Activated CD4-positive, alpha-beta T cell treated with anti-CD3 and anti-CD28 coated beads, Interleukin-2, amount 50 U/mL, for 48 hours (primary cell): Measurements from ENCODE around the gene FNDC8.
"Not testable (repeated sequence)": the region's sequence is repeated elsewhere in the genome, so short reads cannot be mapped to it uniquely, and the experiment has no call there.

Experiments used
- DNase-seq, 2 experiments: peaks; one replicate each; pipeline ENCODE4 v3.0.0-alpha.2; 2020

The FNDC8 gene

DNA sequence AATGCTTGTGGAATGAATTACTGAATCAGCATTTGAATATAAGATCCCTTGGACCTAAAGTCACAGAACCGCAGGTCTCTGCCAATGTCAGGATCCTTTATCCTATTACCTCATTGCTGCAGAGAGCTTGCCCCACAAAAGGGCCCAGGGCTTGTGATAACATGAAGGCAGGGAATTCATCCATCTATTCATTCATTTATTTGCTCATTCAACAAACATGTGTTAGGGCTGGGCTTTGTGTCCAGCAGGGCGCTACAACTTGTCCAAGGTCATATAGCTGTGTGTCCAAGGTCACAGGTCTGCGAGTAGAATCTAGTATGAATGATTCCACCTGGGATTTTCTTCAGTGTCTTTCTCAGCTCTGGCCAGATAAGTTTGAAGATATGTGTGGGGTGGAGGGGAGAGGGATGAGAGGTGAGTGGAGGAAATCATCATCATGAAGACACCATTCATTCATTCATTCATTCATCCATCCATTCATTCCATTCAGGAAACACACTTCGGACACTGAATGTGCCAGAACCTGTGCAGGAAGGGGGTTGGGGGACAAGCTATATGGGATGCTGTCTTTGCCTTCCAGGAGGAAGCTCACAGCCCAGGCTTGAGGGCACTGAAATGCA lies 24.9 kb downstream of the FNDC8 start:
- DNase-seq: no peak

DNA sequence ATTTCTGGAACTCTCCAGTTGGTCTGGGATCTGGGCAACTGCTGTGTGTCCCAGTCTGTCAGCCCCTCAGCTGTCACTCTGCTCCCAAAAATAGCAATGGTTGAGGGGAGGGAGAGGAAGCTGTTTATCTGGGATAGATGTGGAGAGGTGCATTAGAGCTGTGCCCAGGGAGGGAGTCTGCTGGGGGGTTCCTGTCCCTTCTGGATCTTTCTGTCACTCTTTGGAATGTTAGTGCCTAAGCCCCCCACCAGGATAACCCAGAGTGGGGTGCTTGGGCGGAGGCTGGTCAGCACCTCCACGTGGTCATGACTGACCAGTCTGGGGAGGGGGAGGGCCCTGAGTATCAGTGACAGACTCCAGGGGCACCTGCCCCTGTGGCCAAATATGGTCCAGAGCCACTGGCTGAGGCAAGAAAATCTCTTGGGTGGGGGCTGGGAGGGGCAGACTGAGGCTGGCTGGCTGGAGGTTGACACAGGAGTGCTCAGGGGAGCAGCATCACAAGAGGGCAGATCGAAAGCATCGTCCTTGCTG lies 26.0 kb downstream of the FNDC8 start, which contains the start of gene UNC45B:
TSS of gene UNC45B (plus strand) at position 443 of the 531 bp plus-strand sequence. CDS start 447 bp downstream, outside the sequence.
- DNase-seq: no peak

DNA sequence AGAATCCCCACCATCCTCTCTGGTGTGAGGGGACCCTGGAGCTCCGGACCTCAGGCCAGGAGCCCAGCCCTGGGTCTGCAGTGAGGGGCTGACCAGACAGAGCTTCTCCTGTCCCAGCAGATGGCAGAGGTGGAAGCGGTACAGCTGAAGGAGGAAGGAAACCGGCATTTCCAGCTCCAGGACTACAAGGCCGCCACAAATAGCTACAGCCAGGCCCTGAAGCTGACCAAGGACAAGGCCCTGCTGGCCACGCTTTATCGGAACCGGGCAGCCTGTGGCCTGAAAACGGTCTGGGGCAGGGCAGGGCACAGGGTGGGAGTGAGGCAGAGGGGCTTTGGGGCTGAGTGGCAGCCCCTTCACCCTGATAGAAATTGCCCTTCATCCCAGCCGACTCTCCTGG lies 26.7 kb downstream of the FNDC8 start:
- DNase-seq: no peak

DNA sequence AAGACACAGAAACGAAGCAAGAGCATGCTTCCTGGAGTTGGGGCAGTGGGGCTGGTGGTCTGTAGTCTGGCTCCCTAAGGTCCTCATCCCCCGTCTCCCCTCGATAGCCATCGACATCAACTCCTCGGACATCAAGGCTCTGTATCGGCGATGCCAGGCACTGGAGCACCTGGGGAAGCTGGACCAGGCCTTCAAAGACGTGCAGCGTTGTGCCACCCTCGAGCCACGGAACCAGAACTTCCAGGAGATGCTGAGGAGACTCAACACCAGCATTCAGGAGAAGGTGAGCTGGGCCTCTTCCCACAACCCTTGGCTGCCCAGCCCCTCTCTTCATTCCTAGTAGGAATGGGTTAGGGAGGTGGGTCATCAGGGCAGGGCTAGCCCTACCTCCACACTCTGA lies 28.5 kb downstream of the FNDC8 start:
- no peak for DNase-seq

DNA sequence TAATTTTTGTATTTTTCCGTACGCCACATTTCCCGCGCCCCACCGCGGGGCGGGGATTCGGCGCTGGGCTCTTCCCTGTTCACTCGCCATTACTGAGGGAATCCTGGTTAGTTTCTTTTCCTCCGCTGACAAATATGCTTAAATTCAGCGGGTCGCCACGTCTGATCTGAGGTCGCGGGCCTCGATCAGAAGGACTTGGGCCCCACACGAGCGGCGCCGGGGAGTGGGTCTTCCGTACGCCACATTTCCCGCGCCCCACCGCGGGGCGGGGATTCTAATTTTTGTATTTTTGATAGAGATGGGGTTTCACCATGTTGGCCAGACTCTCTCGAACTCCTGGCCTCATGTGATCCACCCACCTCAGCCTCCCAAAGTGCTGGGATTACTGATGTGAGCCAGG lies 29.7 kb downstream of the FNDC8 start:
- not testable (repeated sequence) for DNase-seq

DNA sequence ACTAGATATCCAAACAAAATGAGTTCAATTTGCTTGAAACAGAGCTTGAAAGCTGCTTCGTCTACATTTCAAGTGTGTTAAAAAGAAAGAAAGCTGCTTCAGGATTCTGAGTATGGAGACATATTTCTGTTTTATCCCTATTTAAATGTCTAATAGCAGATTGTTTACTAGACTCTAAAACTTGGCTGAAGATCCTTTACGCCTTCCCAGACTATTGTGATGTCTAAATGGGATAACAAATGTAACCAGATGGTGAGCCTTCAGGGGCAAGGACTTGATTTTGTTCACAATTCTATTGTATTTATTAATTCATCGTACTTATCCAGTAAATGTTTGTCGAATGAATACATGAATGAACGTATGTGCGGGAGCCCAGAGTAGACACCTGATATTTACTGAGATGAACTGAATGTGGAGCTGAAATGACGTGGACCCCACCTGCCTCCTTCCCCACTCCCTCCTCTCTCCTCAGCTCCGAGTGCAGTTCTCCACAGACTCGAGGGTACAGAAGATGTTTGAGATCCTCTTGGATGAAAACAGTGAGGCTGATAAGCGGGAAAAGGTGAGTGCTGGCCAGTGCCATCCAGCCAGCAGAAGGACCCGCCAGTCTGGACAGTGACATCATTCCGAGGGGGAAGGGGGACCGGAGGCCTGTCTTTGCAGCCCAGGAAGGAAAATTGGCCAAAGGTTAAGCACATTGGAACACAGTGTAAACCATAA lies 31.2 kb downstream of the FNDC8 start:
- DNase-seq: no peak

DNA sequence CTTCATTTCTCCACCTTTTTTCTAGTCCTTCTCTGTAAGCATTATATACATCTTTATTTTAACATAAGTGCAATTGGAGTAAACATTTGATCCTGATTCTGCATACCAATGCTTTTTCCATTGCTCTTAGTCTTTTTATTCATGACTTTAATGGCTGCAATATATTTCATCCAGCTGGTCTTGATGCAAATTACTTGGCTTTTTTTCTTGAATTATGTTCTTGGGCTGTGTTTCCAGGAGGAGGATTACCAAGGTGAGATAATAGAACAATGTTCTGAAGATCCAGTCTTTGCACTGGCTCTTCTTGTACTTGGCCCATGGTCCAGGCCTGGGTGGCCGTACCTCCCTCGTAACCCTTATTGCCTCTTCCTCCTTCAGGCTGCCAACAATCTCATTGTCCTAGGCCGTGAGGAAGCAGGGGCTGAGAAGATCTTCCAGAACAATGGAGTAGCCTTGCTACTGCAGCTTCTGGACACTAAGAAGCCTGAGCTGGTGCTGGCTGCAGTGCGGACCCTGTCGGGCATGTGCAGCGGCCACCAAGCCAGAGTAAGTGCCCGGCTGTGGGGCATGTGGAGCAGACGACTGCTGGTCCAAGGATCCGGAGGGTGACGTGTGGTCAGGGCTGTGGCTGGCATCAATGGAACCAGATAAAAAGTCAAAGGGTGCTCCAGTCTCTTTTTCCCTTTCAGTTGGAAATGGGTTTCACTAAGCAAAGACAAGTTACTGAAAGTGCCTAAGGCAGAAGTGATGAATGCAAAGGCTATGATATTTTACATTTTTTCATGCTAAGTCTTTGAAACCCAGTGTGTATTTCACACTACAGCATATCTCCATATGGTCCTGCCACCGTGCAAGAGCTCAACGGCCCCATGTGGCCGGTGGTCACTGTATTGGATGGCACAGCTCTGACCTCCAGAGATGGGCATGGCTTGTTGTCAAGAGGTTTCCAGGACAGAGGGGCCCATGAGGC lies 33.1 kb downstream of the FNDC8 start:
- no peak for DNase-seq

DNA sequence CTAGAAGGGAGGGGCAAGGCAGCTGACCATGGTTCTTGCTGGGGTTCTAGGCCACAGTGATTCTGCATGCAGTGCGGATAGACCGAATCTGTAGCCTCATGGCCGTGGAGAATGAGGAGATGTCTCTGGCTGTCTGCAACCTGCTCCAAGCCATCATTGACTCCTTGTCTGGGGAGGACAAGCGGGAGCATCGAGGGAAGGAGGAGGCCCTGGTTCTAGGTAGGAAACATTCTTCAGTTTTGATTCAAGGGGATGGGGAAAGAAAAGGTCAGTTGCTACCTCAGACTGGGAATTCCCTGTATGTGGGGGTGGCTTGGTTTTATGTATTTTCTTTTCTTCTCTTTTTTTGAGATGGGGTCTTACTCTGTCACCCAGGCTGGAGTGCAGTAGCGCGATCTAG lies 33.8 kb downstream of the FNDC8 start:
- no peak for DNase-seq

DNA sequence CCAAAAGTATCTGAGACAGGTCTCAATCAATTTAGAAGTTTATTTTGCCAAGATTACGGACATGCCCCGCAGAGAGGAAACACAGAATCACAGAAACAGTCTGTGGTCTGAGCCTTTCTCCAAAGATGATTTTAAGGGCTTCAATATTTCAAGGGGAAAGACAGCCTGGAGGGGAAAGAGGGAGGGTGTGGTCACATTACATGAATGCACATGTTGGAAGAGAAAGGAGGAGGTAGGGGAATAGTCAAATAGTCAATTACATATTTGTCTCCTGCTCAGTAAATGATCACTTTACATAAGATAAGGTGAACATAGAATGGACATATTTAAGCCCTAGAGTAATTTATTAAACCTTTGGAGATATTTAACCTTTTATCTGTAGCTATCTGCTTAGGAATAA lies 38.5 kb downstream of the FNDC8 start:
- DNase-seq: no peak

DNA sequence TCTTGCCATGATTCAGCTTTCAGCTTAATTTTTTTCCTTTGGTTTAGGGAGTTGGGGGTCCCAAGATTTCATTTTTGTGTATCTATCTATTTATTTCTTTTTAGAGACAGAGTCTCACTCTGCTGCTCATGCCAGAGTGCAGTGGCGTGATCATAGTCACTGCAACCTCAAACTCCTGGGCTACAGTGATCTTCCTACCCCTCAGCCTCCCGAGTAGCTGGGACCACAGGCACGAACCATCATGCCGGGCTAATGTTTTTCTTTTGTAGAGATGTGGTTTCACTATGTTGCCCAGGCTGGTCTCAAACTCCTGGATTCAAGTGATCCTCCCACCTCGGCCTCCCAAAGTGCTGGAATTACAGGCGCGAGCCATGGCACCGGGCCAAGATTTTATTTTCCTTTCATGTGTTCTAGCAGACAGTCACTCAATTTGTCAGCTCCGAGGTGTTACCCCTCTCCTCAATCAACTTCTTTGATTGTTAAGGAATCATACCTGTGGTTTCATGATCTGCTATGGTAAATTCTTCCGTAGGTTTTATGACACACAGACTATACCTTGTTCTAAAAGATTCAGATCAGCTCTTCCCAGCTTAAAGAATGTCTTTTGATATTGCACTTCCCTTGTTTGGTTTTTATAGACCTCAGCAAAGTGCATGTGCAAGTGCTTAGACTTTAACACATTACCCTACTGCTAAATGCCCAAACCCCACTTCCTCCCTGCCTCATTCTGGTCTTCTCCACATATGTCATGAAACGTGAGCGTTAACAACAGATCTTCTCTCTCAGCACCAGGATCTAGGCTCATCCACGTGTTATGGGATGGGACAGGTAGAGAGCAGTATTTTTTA lies 39.2 kb downstream of the FNDC8 start:
- peak; percentile 21 to 47 for DNase-seq

DNA sequence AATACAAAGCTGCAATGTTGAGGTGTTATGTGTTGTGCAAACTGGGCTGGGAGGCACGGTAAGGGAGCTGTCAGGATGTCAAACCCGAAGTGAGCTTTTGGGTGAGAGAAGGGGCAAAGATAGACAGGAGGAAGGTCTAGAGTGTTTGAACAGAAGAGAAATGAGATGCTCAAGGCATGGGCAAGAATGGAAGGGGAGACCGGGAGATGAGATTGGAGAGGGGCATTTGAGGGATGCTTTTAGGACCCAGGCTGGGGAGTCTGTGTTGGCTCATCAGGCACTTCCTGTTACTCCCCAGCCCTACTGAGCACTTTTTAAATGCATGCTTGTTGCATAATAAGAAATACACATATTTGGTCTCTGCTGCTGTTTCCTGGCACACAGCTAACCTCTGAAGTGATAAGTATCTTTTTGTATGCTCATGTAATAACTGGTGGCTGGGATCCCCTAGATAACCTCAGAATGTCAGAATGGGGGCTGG lies 39.9 kb downstream of the FNDC8 start:
- DNase-seq: no peak

DNA sequence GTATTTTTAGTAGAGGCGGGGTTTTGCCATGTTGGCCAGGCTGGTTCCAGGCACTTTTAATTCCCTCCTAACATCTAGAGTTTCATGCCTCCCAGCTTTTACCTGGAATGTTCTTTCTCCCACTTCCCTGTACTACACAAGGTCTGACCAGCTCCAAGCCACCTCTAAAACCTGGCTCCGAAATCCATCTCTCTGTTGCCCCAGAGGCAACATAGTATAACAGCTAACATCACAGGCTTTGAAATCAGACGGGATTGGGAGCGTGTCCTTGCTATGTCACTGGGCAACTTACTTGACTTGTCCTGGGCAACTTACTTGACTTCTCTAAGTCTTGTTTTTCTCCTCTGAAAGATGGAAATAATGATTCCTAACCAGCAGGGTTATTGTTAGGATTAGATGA lies 41.3 kb downstream of the FNDC8 start:
- DNase-seq: no peak

DNA sequence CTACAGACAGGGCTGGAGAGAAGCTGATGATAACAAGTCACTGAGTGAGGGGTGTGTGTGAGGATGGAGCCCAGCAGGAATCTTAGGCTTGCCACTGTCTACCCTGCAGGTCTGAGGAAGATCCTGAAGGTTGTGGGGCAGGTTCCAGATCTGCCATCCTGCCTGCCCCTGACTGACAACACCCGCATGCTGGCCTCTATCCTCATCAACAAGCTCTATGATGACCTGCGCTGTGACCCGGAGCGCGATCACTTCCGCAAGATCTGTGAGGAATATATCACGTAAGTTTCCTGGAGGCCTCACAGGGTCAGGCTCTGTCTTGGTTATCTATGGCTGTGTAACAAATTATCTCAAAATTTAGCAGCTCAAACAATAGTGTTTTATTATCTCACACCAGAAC lies 42.5 kb downstream of the FNDC8 start:
- DNase-seq: no peak

DNA sequence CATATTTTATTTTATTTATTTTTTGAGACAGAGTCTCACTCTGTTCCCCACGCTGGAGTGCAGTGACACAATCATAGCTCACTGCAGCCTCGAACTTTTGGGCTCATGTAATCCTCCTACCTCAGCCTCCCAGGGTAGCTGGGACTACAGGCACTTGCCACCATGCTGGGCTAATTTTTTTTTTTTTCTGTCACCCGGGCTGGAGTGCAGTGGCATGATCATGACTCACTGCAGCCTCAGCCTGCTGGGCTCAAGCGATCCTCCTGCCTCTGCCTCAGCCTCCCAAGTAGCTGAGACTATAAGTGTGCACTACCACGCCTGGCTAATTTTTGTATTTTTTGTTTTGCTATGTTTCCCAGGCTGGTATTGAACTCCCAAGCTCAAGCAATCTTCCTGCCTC lies 43.3 kb downstream of the FNDC8 start:
- DNase-seq: no peak

DNA sequence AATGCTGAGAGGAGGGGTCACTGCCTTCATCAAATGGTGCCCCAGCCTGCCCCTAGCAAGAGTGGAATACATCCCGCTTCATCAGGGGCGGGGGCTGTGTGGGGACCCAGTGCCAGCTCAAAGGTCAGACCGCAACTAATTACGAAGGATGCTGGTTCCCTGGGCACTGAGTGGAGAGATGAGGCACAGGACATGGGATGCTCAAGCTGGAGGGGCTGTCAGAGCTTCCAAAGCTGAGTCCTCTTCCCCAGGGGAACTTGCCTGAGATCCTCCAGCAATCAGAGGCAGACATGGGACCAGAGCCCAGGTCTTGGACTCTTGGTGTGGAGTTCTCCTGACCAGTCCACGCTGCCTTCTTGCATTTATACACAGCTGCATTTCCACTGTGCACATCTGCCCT lies 45.1 kb downstream of the FNDC8 start:
- no peak for DNase-seq

DNA sequence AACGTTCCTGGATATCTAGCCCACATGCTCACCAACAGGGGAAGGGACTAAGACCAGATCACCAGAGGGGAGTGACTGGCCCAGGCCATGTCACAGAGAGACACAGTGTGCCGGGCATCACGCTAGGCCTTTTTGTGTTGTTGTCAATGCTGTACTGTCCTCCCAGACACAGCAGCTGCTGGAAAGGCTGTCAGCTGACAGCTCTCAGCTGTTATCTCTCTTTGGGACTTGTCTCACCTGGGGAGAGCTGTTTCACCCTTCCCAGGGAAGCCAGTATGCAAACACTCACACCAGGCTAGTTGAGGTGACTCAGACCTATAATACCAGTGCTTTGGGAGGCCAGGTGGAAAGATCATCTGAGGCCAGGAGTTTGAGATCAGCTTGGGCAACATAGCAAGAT lies 45.6 kb downstream of the FNDC8 start:
- DNase-seq: no peak

DNA sequence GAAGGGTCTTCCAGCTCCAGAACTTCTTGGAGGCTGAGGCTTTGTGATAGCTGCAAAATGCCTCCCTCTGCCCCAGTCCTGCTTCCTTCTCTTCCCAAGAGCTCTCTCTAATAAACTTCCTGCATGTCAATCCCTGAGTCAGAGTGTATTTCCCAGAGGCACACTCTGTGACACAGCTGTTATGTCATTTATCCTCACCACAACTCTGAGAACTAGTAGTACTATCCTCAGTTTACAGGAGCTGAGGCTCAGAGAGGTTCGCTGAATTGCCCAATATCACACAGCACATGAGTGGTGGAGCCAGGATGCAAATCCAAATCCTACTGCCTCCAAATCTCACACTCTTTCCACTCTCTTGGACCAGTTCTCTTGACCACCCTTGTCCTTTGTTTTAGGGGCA lies 46.3 kb downstream of the FNDC8 start:
- DNase-seq: no peak

DNA sequence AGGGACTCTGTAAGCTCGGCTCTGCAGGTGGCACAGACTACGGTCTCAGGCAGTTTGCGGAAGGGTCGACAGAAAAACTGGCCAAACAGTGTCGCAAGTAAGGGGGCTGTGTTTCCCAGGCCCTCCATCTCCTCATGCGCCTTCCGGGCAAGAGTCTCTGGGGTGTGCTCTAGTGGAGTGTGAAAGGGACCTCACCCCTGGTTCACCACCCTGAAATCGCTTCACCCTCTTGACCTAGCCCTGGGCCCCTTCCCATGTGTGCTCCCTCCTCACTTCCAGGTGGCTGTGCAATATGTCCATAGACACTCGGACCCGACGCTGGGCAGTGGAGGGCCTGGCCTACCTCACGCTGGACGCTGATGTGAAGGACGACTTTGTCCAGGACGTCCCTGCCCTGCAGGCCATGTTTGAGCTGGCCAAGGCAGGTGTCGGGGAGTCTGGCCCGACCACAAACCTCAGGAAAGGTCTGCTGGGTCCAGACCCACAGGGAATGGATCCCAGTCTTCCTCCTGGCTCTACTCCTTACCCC lies 48.5 kb downstream of the FNDC8 start:
- DNase-seq: no peak

DNA sequence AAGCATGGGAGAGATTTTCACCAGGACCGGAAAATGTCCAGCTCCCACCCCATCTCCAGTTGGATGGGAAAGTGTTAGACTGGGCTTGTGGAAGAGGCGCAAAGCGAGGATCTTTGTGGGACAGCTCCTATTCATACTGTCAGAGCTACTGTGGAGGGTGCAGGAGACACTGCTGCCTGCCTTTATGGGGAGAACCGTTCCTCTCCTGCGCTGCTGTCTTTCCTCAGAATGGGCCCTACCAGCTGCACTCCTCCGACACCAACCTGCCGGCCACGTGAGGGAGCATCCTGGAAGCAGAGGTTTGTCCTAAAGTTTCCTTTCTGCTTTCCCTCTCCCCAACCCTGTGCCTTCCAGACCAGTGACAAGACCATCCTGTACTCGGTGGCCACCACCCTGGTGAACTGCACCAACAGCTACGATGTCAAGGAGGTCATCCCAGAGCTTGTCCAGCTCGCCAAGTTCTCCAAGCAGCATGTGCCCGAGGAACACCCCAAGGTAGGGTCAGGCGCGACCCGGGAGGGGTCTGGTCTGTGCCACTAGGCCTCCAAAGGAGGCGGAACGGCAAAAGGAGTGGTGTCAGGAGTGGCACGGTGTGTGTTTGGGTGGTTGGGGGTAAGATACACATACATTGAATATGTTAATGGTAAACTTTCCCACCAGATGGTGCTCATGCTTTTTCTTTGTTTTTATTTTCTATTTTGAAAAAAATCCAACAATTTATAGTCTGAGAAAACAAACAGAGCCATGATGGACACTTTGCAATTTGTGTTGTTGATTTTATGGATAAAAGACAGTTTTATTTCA lies 49.8 kb downstream of the FNDC8 start:
- peak in 1 of 2 experiments; percentile 18 for DNase-seq

DNA sequence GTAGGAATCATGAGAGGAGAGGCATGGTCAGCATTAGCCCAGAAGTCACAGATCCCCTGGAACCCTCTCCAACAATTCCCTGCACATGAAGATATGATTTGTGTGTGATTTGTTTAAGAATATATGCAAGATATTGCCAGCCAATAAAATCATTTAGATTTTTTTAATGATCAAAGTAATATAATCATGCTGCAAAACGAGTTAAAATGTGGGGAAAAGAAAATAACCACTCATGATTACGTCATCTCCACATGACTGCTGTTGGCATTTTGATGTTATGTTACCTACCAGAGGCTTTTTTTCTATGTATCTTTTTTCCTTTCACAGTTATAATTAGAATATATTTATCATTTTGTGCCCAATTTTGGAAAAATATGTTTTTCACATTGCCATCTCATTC lies 50.4 kb downstream of the FNDC8 start:
- no peak for DNase-seq

DNA sequence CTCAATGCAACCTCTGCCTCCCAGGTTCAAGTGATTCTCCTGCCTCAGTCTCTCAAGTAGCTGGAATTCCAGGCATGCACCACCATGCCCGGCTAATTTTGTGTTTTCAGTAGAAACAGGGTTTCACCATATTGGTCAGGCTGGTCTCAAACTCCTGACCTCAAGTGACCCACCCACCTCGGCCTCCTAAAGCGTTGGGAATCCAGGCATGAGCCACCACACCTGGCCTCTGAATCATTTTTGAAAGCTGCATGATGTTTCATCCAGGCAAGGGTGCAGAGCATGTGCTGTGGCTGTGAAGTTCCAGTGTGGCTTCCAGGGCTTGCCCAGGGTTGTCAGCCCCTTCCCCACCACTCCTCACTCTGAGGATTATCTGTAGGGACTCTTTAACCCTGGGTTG lies 50.9 kb downstream of the FNDC8 start:
- not testable (repeated sequence) for DNase-seq
